ENCODE data around the gene VPS18.

Gene VPS18

GRCh38 chr15:40925495-40925862 is 31.2 kb downstream of the VPS18 start:
- DNase-seq = no peak

GRCh38 chr15:40925863-40926658 is 31.8 kb downstream of the VPS18 start:
- DNase-seq = peak; percentile 11

- DNase-seq = no peak
These were observed 32.6 kb downstream of the VPS18 start for GRCh38 chr15:40926659-40927494.

- DNase-seq = no peak
These were observed 33.2 kb downstream of the VPS18 start for GRCh38 chr15:40927495-40927872.

GRCh38 chr15:40927873-40928806 is 33.9 kb downstream of the VPS18 start:
- DNase-seq = peak; percentile 13

GRCh38 chr15:40928821-40929659 is 34.8 kb downstream of the VPS18 start, which contains the start of gene DLL4:
TSS of gene DLL4 (plus strand) at chr15:40929340. CDS start at chr15:40929669, 329 bp downstream.
- peak; percentile 35 for DNase-seq

GRCh38 chr15:40929660-40930429 is 35.6 kb downstream of the VPS18 start:
- no peak for DNase-seq

GRCh38 chr15:40930430-40931299 is 36.4 kb downstream of the VPS18 start:
- DNase-seq = peak; percentile 50

GRCh38 chr15:40931300-40932142 is 37.3 kb downstream of the VPS18 start:
- no peak for DNase-seq

- no peak for DNase-seq
These were observed 37.9 kb downstream of the VPS18 start for GRCh38 chr15:40932156-40932555.

- no peak for DNase-seq
These were observed 38.6 kb downstream of the VPS18 start for GRCh38 chr15:40932649-40933516.

- no peak for DNase-seq
These were observed 39.3 kb downstream of the VPS18 start for GRCh38 chr15:40933517-40933902.

- DNase-seq = no peak
These were observed 40.2 kb downstream of the VPS18 start for GRCh38 chr15:40934457-40934856.

- no peak for DNase-seq
These were observed 42.0 kb downstream of the VPS18 start for GRCh38 chr15:40936234-40936708.

GRCh38 chr15:40936709-40937666 is 42.7 kb downstream of the VPS18 start:
- no peak for DNase-seq

- DNase-seq = no peak
These were observed 43.7 kb downstream of the VPS18 start for GRCh38 chr15:40937762-40938535.

All from stimulated activated CD4-positive, alpha-beta T cell treated with anti-CD3 and anti-CD28 coated beads, Interleukin-12 subunit alpha, Interleukin-12 subunit beta, amount 100 ng/mL, for 4 hours (primary cell).